Right lobe of liver (tissue), 4 donors: ENCODE data around the gene LPIN1.
"Not testable (repeated sequence)": the region's sequence is repeated elsewhere in the genome, so short reads cannot be mapped to it uniquely, and the experiment has no call there.

ENCODE experiments used
- CTCF ChIP-seq, 4 donors: fragments of 200-600 bp in 3 of 4; fragments of 450-650 bp in 1 of 4; IDR thresholded peaks; one replicate each; pipeline versions ENCODE4 v1.5.1 to v1.8.0; 2016 to 2022; ENCODE audit warnings: antibody characterized with exemption in 4 of 4, mild to moderate bottlenecking in 2 of 4
- POLR2A ChIP-seq: fragments of 450-650 bp; IDR thresholded peaks from one replicate; pipeline ENCODE4 v1.6.1; 2017; ENCODE audit warnings: antibody characterized with exemption, mild to moderate bottlenecking
- donor health status: DM: no; HTN: no; CAD: no.
- donor health status: DM: no; HTN: no; CAD: no.
- donor health status: DM: no; HTN: yes; CAD: no.

DNA sequence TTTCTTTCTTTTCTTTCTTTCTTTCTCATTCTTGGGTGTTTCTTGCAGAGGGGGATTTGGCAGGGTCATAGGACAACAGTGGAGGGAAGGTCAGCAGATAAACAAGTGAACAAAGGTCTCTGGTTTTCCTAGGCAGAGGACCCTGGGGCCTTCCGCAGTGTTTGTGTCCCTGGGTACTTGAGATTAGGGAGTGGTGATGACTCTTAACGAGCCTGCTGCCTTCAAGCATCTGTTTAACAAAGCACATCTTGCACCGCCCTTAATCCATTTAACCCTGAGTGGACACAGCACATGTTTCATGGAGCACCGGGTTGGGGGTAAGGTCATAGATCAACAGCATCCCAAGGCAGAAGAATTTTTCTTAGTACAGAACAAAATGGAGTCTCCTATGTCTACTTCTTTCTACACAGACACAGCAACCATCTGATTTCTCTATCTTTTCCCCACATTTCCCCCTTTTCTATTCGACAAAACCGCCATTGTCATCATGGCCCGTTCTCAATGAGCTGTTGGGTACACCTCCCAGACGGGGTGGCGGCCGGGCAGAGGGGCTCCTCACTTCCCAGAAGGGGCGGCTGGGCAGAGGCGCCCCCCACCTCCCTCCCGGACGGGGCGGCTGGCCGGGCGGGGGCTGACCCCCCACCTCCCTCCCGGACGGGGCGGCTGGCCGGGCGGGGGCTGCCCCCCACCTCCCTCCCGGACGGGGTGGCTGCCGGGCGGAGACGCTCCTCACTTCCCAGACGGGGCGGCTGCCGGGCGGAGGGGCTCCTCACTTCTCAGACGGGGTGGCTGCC, 12.9 kb downstream of the LPIN1 start:
- not testable (repeated sequence) for TF ChIP-seq CTCF (IDR thresholded peaks at IDR 0.05); POLR2A
